HEK293T (cell line): ENCODE results near the gene ZZZ3.
"Not testable (repeated sequence)": the region's sequence is repeated elsewhere in the genome, so short reads cannot be mapped to it uniquely, and the experiment has no call there.

Experiments
- CTCF ChIA-PET: fragments of 350-600 bp; formaldehyde crosslinking; extraction: SDS; loops from one replicate; lab custom pipeline; 2021; ENCODE audit warnings: antibody characterized with exemption, inconsistent platforms; lab: Yijun Ruan, JAX
- POLR2A ChIA-PET: fragments of 350-600 bp; formaldehyde crosslinking; extraction: SDS; loops from one replicate; lab custom pipeline; 2020; ENCODE audit warnings: antibody characterized with exemption, inconsistent platforms; lab: Yijun Ruan, JAX
- DNase-seq: peaks from one replicate; pipeline ENCODE4 v3.0.0; 2012; ENCODE audit warnings: mixed read lengths; ENCODE audit errors: extremely low spot score
- ARNT ChIP-seq: fragments of 450-650 bp; IDR thresholded peaks from 2 replicates; pipeline ENCODE4 v1.6.1; 2017; ENCODE audit warnings: mild to moderate bottlenecking
- BHLHE40 ChIP-seq: fragments of 450-650 bp; IDR thresholded peaks from 2 replicates; pipeline ENCODE4 v1.6.1; 2016; ENCODE audit warnings: mild to moderate bottlenecking, moderate library complexity, borderline replicate concordance
- CTBP1 ChIP-seq: fragments of 450-650 bp; IDR thresholded peaks from 2 replicates; pipeline ENCODE4 v1.6.1; 2016; ENCODE audit warnings: borderline replicate concordance
- ELF4 ChIP-seq: fragments of 450-650 bp; IDR thresholded peaks from 2 replicates; pipeline ENCODE4 v1.6.1; 2017; ENCODE audit warnings: antibody characterized with exemption
- FOXA1 ChIP-seq: fragments of 450-650 bp; IDR thresholded peaks from 2 replicates; pipeline ENCODE4 v1.6.1; 2016; ENCODE audit warnings: mild to moderate bottlenecking
- FOXM1 ChIP-seq: fragments of 450-650 bp; IDR thresholded peaks from 2 replicates; pipeline ENCODE4 v1.6.1; 2017; ENCODE audit warnings: mild to moderate bottlenecking, borderline replicate concordance
- HDGF ChIP-seq: fragments of 450-650 bp; IDR thresholded peaks from 2 replicates; pipeline ENCODE4 v1.6.1; 2017; ENCODE audit warnings: antibody characterized with exemption, borderline replicate concordance
- L3MBTL2 ChIP-seq: fragments of 450-650 bp; conservative IDR thresholded peaks from 2 replicates; pipeline ENCODE4 v1.6.1; 2016; ENCODE audit warnings: mild to moderate bottlenecking
- NFRKB ChIP-seq: fragments of 450-650 bp; IDR thresholded peaks from 2 replicates; pipeline ENCODE4 v1.6.1; 2016; ENCODE audit warnings: mild to moderate bottlenecking, moderate library complexity
- SP1 ChIP-seq: fragments of 450-650 bp; IDR thresholded peaks from 2 replicates; pipeline ENCODE4 v1.6.1; 2017
- SUZ12 ChIP-seq: fragments of 450-650 bp; IDR thresholded peaks from 2 replicates; pipeline ENCODE4 v1.6.1; 2016; ENCODE audit warnings: mild to moderate bottlenecking
- TARDBP ChIP-seq: fragments of 450-650 bp; IDR thresholded peaks from 2 replicates; pipeline ENCODE4 v1.6.1; 2016
- ZNF384 ChIP-seq: fragments of 450-650 bp; IDR thresholded peaks from 2 replicates; pipeline ENCODE4 v1.6.1; 2016
- TF ChIP-seq, protein P1 (sequence below): fragments of 450-650 bp; IDR thresholded peaks from 2 replicates; pipeline ENCODE4 v1.6.1; 2016

Gene ZZZ3

DNA sequence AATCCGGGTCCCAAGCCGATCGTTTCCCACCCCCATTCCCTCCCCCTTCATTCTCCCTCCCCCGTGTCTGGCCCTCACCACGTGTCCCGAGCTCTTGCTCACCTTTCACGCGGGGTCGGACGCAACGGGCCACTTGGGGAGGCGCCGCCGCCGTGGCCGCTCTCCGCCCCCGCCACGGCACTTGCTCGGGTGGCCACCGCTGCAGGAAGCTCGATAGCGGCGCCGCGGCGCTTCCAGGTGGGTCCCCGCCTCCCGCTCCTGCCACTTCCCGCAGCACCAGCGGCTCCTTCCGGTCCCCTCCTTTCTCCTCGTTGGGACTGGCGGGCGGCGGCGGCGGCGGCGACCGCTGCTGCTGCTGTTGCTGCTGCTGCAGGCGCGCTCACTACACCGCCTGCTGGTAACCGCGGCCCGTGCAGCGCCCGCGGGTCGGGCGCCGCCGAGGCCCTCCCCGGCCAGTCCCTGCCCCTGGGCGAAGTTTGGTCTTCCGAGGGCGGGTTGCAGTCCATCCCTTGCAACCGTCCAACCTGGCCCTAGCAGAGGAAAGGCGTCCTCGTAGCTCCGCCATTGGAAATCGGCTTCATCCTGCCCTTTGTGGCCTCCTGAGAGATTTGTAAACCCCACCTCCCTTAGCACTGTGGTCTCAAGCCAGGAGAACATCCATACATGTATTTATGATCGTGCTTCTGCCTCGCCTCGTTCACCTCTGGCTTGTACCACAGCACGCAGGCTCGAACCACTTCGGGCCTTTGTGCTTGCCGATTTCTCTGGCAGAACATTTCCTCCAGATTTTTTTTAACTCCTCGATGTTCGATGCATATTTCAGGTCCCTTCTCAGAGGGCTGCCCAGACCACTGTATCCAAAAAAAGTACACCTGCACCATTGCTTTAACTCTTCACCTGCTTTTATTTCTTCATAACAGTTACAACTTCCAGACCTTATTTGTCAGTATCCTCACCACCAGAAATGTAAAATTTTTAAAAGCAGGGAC, 996 bp upstream of the ZZZ3 start:
- CTCF ChIA-PET = interaction anchor here (0.6 to 0.8 kb wide), 6 partner anchors 10 to 533 kb away, joined by 3 to 9 read pairs (median 3); no protein-coding TSS in a partner anchor
- POLR2A ChIA-PET = interaction anchor here (0.6 to 1.8 kb wide), 10 partner anchors 10 to 268 kb away, joined by 3 to 12 read pairs (median 3); no protein-coding TSS in a partner anchor
- DNase-seq = peak; percentile 91
- TF ChIP-seq FOXA1 (no peak), SP1 (no peak), FOXM1 (no peak), ARNT (peak; percentile 56; the same call in 1 of the 2 replicates), ELF4 (0 out of 2 replicates have a peak, but pooled peaks have one; percentile 43), NFRKB (no peak), HDGF (peak; percentile 12; the same call in 1 of the 2 replicates), L3MBTL2 (peak; percentile 49)

DNA sequence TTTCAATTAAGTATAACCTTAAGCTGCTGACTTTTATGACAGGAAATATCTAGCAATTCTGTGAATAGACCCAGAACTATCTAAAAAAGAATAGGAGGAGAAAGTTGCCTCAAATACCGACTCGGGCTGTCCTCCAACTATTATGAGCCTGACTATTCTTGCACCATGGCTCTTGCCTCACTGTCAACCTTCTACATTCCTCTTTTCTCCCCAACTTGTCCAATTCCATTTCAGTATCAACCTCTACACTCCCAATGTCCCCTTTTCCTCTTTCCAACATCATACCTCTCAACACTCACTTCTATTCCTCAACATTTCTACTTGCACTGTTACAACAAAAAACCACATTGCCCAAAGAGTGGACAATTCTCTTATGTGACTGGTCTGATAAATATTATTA, 2.3 kb downstream of the ZZZ3 start:
- no peak for DNase-seq
- ChIA-PET POLR2A (no interaction called here), CTCF (no interaction called here)
- TF ChIP-seq HDGF (no peak), FOXM1 (no peak), BHLHE40 (no peak), TARDBP (no peak), NFRKB (no peak), FOXA1 (no peak), SUZ12 (no peak)
- TF ChIP-seq, protein P1, sequence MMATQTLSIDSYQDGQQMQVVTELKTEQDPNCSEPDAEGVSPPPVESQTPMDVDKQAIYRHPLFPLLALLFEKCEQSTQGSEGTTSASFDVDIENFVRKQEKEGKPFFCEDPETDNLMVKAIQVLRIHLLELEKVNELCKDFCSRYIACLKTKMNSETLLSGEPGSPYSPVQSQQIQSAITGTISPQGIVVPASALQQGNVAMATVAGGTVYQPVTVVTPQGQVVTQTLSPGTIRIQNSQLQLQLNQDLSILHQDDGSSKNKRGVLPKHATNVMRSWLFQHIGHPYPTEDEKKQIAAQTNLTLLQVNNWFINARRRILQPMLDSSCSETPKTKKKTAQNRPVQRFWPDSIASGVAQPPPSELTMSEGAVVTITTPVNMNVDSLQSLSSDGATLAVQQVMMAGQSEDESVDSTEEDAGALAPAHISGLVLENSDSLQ = no peak

DNA sequence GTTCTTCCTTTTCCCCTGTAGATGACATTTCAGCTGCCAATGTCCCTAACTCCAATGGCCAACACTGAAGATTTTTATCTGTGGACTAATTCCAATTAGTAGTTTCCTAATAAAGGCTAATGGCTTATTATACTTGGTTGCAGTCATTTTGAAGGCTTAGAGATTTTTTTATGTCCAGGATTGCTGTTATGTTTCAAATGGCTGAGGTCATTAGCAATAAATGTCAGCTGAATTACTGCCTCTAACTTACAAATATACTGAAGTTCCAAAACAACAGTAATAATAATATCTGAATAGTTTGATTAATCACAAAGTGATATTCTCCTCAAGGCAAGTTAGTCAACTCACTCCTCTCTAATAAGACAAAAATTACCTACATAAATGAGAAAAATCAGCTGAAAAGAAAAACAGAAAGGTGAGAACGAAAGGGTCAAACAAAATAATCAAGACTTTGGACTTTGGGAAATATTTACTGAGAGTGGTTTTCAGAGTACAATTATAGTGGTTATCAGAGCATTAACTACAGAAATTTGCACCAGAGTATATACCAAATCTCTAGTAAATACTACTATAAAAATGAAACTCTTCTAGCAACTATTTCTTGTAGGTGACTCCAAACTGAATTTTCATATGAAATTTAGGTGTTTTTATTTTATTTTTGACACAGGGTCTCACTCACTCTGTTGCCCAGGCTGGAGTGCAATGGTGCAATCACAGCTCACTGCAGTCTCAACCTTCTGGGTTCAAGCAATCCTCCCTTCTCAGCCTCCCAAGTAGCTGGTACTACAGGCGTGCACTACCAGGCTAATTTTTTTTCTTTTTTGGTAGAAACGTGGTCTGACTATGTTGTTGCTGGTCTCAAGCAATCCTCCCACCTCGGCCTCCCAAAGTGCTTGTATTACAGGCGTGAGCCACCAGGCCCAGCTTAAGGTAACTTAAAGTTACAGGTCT, 3.5 kb downstream of the ZZZ3 start:
- ChIA-PET CTCF (no interaction called here), POLR2A (no interaction called here)
- DNase-seq = no peak
- TF ChIP-seq, protein P1 = peak; percentile 80
- no peak for TF ChIP-seq BHLHE40

DNA sequence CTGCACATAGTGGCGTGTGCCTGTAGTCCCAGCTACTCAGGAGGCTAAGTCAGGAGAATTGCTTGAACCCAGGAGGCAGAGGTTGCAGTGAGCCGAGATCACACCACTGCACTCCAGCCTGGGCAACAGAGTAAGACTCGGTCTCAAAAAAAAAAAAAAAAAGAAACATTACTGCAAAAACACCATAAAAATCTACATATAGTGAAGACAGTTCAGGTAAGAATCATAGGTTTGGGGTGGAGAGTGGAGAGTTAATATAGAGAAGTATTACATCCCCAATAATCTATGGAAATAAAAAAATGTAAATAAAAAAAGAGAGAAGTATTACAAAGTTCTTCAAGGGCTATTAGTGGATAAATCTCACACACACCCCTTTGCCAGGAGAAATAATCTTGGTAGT, 7.7 kb downstream of the ZZZ3 start:
- ChIA-PET POLR2A (interaction anchor here (3.1 kb wide), 1 partner anchor 8 kb away, joined by 12 read pairs; the partner anchor contains the start of gene ZZZ3), CTCF (interaction anchor here (0.5 kb wide), 1 partner anchor 1173 kb away, joined by 3 read pairs; no protein-coding TSS in a partner anchor)
- peak; percentile 77 for TF ChIP-seq ZNF384
- not testable (repeated sequence) for DNase-seq

DNA sequence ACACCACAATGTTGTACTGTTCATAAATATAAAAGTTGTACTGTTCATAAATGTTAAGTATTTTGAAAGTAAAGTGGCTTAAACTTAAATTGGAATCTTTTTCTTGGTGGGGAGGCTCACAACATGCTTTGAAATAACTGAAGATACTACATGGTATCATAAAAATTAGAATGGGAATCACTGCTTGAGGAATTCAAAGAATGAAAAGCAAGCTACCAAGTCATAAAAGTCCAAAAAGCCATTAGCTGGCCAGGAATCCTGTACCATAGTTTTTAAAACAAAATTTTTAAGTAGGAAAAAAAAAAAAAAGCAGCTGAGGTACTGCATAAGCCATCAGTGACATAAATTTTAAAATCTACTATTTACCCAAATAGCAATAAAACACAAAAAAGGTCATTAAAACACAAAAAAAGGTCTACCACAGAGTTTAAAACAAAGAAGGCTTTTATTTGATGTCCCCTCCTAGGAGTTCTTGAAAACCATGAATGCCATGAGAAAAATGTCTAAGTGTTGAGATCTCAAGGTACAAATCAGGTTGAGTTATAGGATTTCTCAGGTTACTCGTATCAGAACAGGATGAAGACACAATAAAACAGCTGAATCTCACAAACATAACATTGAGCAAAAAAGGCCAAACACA, 8.6 kb downstream of the ZZZ3 start:
- CTCF ChIA-PET = interaction anchor here (0.5 to 0.6 kb wide), 2 partner anchors 30 to 1172 kb away, joined by 3 read pairs; no protein-coding TSS in a partner anchor
- no peak for DNase-seq

DNA sequence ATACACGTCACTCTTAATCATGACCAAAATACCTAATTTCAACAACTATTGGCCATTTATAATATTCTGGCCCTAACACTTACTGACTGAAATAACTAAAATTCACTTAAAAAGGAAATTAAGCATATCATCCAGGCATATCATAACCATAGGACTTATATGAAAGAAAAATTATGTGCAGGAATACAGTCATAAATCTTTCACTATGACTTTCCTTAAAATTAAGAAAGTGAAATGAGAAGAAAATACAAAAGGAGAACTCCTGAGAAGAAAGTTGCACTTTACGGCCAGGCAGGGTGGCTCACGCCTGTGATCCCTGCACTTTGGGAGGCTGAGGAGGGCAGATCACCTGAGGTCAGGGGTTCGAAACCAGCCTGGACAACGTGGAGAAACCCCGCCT, 9.4 kb downstream of the ZZZ3 start:
- TF ChIP-seq ZNF384 (no peak), ELF4 (no peak), HDGF (no peak), CTBP1 (no peak)
- TF ChIP-seq, protein P1 = peak; percentile 68
- POLR2A ChIA-PET = interaction anchor here (3.1 kb wide), 1 partner anchor 10 kb away, joined by 12 read pairs; the partner anchor contains the start of gene ZZZ3
- DNase-seq = no peak
- CTCF ChIA-PET = interaction anchor here (0.6 kb wide), 1 partner anchor 29 kb away, joined by 3 read pairs; no protein-coding TSS in a partner anchor

More for the DNA sequence above, 8.6 kb downstream of the ZZZ3 start:
- TF ChIP-seq, protein P1 = peak; percentile 22; the same call in 1 of the 2 replicates
- TF ChIP-seq TARDBP (no peak), ZNF384 (peak; percentile 66)
- POLR2A ChIA-PET = interaction anchor here (3.1 kb wide), 1 partner anchor 9 kb away, joined by 12 read pairs; the partner anchor contains the start of gene ZZZ3
